Stimulated activated CD8-positive, alpha-beta memory T cell treated with anti-CD3 and anti-CD28 coated beads, Interleukin-7, amount 100 ng/mL, for 4 hours (primary cell): ENCODE data around the gene WFIKKN1.
A peak's percentile ranks its signal among the peaks of the same experiment; 100 is the strongest.

Experiments used
- DNase-seq, 2 donors: peaks; one replicate each; pipeline ENCODE4 v3.0.0-alpha.2; 2020; ENCODE audit warnings: low read depth in 2 of 2

The WFIKKN1 gene

DNA sequence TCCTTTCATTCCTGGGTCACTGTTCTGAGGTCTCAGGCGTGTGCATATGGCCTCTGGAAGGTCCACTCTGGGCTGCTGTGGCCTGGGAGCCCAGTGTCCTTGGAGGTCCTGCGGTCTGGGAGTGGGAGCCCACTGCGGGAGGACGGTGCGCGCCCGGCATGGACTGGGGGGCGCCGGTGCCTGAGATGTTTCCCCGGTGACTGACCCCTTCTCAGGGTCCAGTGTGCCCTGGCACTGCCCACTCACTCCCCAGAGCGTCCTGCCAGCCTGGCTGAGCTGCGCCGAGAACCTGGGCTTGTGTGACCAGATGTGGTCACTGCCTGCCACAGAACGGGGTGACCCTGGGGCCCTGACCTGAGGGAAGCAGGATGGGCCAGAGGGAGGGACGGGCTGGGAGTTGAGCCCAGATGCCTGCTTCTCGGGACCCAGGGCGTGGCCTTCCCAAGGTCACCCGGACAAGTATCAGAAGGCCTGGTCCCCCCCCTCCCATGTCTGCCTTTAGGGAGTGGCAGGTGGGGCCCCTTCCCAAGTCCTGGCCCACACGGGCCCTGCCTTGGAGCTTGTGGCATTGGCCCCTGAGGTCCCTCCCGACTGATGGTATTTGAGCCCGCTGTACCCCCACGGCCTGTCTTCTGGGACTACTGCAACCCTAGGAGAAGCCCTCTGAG lies 43.6 kb downstream of the WFIKKN1 start:
- DNase-seq = no peak

DNA sequence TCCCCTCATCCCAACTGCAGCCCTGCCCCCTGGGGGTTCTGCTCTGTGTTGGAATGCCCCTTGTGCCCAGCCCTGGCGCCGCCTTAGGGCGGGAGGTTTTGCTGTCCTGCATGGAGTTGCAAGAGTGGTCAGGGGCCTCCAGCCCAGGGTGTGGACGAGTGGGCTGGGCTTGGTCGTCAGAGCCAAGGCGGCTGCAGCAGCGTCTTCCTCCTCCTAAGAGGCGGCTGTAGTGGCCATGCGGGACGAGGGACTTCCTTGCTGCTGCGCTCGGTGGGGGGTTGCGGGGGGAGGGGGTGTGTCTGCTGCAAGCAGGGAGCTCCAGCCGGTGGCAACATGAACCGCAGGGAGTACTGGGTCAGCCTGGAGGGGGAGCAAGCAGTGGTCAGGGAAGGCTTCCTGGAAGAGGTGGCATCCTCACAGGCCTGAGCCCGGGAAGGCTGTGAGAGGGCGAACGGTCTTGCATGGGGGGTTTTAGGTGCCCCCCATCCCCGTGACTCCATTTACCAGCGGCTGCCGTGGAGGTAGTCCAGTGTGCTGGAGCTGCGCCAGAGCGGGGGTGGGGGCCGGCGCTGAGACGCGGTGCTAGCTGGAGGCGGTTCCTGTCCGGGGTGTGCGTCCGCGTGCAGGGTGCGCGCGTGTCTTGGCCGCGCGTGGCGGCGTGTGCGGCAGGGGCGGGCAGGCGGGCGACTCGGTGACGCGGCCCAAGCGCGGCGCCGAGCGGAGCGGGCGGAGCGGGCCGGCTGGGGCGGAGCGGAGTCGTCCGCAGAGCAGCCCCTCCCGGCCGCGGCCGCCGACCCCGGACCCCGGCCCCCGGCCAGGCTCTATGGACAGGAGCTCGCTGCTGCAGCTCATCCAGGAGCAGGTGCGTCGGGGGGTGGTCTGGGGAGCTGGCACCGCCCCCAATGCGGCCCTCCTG lies 44.4 kb downstream of the WFIKKN1 start, which contains the start of gene RHBDL1:
Gene RHBDL1 (plus strand): TSS at position 704 of the 916 bp plus-strand sequence. CDS start 120 bp downstream, at position 824.
- no peak for DNase-seq

DNA sequence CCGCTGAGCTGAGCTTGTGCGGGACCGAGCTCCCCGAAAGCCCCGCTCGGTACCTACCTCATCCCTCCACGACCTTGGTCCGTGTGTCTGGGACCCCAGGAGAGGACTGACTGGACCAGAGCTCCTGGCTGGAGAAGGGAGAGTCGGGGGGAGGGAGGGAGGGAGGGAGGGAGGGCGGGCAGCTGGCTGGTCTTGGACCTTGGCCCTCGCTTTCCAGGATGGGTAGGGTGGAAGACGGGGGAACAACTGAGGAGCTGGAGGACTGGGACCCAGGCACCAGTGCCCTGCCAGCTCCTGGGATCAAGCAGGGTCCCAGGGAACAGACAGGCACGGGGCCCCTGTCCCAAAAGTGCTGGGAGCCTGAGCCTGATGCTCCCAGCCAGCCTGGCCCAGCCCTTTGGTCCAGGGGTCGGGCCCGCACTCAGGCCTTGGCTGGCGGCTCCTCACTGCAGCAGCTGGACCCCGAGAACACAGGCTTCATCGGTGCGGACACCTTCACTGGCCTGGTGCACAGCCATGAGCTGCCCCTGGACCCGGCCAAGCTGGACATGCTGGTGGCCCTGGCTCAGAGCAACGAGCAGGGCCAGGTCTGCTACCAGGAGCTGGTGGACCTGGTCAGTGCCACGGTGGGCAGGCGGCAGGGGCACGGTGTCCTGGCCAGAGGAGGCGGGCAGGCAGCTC lies 45.2 kb downstream of the WFIKKN1 start:
- DNase-seq = no peak

DNA sequence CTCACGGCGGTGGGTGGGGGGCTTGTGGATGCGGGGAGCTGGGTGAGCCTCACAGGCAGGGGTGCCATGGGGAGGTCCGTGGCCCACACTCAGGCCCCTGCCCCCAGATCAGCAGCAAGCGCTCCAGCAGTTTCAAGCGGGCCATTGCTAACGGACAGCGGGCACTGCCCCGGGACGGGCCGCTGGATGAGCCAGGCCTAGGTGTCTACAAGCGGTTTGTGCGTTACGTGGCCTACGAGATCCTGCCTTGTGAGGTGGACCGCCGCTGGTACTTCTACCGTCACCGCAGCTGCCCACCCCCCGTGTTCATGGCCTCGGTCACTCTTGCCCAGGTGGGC lies 45.7 kb downstream of the WFIKKN1 start:
- DNase-seq = no peak

DNA sequence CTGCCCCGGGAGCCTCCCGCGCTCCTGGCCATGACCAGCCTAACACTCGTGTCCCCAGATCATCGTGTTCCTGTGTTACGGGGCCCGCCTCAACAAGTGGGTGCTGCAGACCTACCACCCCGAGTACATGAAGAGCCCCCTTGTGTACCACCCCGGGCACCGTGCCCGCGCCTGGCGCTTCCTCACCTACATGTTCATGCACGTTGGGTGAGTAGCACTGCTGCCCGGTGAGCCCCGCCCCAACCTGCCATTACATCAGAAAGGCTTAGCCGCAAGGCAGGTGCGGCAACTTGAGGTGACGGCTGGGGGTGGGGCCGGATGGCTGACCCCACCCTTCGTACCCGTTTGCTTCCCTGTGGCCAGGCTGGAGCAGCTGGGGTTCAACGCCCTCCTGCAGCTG lies 46.1 kb downstream of the WFIKKN1 start:
- DNase-seq = no peak

DNA sequence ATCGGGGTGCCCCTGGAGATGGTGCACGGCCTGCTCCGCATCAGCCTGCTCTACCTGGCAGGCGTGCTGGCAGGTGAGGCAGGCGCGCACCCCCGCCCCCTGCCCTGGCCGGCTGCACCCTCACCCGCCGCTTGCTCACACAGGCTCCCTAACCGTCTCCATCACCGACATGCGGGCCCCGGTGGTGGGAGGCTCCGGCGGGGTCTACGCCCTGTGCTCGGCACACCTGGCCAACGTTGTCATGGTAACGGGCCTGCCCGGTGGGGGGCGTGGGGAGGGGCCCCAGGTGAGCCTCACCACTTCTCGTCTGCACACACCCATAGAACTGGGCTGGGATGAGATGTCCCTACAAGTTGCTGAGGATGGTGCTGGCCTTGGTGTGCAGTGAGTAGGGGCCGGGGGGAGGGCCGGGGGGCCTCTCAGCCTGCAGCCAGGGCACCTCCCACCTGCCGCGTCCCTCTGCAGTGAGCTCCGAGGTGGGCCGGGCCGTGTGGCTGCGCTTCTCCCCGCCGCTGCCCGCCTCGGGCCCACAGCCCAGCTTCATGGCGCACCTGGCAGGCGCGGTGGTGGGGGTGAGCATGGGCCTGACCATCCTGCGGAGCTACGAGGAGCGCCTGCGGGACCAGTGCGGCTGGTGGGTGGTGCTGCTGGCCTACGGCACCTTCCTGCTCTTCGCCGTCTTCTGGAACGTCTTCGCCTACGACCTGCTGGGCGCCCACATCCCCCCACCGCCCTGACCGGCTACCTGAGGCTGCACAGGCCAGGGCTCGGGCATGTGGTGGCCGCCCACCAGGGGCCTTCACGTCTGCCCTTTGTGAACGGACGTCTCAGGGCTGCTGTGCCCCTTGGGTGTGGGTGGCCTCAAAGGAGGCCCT lies 46.8 kb downstream of the WFIKKN1 start:
- no peak for DNase-seq

DNA sequence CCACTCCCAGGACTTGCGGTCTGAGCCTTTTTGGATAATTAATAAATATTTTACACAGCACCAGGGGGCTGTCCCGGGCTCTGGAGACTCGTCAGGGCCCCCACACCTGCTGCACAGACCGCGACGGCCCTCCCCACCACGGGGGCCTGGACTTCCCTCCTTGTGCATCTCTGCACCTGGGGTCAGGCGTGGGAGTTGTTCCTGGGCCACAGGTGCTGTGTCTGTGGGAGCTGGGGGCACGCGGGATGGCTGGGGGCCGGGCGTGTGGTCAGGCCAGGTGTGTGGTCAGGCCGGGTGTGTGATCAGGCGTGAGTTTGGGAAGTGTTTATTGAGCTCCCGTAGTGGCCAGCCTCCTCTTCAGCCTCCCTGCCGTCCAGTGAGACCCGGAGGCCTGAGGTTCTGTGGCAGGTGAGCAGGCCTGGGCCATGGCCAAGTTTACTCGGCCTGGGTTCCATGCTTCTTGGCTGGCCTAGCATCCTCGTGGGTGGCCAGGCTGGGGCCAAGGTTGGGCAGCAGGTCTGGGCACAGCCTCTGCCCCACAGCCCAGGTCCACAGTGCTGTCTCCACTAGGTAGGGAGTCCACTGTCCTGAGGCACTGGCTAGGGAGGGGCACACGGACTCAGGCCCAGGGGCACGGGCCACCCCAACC lies 47.5 kb downstream of the WFIKKN1 start:
- no peak for DNase-seq

DNA sequence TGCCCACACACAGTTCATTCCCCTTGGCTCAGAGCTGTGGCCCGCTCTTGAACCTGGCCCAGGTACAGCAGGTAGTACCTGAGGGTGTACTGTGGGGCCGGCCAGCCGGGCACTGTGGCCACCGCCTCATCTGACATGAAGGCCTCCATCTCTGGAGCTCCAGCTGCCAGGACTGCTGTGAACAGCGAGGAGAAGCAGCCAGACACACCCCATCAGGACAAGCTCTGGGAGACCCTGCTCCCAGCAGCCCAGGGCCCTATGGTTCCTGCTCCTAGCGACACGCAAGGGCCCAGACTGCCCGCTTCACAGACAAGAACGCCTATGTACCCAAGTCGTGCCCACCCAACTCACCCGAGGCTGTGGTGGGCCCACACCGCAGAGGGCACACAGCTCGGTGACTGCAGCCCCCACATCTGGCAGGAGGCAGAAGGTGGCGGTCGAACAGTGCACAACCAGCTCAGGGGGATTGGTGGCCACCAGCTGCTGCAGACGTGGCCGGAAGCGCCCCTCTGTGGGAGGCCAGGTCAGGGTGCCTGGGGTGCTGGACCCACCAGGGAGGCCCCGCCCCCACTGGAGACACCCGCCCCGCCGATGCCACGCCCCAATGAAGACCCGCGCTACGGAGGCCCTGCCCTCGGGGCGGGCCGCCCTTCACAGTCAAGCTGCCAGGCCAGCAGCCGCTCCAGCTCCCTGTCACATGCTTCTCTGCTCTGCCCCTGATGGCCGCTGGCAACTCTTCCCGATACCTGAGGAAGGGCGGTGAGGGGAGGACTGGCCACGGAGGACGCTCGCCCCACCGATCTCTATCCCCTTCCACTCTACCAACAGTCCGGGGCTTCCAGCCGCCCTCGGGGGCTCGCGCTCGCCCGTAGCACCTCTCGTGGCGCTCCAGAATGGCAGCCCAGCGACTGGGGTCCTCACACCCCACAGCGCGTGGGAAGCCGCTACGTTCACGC lies 48.4 kb downstream of the WFIKKN1 start:
- peak in 1 of 2 donors; percentile 43 for DNase-seq

DNA sequence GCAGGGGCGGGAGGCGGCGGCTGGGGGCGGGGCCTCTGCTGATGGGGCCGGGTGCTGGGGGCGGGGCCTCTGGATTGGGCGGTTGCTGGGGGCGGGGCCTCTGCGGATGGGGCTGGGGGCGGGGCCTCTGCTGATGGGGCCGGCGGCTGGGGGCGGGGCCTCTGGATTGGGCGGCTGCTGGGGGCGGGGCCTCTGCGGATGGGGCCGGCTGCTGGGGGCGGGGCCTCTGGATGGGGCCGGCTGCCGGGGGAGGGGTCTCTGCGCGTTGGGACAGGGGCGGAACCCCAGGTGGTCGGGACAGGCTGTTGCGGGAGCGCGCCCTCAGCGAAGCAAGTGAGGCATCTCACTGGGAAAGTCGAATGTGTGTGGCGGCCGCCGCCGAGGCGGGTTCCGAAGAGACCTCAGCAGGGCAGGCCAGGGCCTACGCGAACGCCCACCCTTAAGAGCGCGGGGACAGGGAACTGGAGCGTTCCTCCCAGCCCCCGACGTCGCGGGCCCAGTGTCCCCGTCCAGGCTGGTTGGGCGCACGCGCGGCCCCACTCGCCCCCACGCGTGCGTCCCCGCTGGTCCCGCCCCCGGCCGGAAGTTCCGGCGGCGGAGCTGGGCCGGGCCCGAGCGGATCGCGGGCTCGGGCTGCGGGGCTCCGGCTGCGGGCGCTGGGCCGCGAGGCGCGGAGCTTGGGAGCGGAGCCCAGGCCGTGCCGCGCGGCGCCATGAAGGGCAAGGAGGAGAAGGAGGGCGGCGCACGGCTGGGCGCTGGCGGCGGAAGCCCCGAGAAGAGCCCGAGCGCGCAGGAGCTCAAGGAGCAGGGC lies 49.2 kb downstream of the WFIKKN1 start, which contains the start of gene STUB1:
Gene STUB1 (plus strand): TSS at position 597 of the 811 bp plus-strand sequence. CDS start 116 bp downstream, at position 713.
- DNase-seq = peak; percentile 74 to 85

DNA sequence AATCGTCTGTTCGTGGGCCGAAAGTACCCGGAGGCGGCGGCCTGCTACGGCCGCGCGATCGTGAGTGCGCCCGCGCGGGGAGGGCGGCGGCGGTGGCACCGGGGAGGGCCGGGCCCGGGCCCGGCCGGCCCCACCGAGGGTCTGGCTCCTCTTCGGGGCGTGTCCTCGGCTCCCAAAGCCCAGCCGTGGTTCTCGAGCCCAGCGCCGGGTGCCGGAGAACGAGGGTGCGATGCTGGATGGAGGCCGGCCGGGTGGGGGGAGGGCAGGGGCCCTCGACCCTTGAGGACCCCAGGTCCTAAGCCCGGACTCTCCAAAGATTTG lies 49.8 kb downstream of the WFIKKN1 start:
- DNase-seq = no peak

DNA sequence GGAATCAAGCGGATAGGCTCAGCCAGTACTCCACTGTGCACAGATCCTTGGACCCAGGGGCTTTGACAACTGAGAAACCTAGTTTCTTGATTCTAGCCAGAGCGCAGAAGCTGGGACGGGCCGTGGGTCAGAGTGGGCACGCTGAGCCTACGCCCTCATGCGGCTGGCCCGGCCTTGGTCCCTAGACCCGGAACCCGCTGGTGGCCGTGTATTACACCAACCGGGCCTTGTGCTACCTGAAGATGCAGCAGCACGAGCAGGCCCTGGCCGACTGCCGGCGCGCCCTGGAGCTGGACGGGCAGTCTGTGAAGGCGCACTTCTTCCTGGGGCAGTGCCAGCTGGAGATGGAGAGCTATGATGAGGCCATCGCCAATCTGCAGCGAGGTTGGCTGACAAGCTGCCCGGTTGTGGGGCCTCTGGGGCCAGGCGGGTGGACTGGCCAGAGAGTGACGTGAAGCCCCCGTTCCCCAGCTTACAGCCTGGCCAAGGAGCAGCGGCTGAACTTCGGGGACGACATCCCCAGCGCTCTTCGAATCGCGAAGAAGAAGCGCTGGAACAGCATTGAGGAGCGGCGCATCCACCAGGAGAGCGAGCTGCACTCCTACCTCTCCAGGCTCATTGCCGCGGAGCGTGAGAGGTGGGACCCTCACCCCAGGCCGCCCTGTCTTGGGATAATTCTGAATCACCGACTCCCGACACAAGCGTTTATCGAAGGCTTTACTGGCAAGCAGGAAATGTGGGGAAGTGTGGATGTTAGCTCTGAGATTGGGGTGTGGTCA lies 50.4 kb downstream of the WFIKKN1 start:
- no peak for DNase-seq

DNA sequence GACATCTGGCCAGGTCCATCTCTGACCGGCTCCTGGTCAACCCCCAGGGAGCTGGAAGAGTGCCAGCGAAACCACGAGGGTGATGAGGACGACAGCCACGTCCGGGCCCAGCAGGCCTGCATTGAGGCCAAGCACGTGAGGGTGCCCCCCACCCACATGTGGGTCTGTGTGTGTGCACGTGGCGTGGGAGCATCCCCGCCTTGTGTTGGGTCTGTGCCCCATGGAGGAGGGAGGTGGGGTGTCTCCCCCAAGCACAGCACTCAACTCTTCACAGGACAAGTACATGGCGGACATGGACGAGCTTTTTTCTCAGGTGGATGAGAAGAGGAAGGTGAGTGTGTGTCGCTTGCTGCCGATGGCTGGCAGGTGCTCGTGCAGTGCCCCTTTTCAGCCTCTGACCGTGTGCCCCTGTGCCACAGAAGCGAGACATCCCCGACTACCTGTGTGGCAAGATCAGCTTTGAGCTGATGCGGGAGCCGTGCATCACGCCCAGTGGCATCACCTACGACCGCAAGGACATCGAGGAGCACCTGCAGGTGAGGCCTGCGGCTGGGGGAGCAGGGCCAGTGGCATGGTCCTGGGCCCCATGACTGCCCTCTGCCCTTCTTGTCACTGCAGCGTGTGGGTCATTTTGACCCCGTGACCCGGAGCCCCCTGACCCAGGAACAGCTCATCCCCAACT lies 51.1 kb downstream of the WFIKKN1 start:
- no peak for DNase-seq

DNA sequence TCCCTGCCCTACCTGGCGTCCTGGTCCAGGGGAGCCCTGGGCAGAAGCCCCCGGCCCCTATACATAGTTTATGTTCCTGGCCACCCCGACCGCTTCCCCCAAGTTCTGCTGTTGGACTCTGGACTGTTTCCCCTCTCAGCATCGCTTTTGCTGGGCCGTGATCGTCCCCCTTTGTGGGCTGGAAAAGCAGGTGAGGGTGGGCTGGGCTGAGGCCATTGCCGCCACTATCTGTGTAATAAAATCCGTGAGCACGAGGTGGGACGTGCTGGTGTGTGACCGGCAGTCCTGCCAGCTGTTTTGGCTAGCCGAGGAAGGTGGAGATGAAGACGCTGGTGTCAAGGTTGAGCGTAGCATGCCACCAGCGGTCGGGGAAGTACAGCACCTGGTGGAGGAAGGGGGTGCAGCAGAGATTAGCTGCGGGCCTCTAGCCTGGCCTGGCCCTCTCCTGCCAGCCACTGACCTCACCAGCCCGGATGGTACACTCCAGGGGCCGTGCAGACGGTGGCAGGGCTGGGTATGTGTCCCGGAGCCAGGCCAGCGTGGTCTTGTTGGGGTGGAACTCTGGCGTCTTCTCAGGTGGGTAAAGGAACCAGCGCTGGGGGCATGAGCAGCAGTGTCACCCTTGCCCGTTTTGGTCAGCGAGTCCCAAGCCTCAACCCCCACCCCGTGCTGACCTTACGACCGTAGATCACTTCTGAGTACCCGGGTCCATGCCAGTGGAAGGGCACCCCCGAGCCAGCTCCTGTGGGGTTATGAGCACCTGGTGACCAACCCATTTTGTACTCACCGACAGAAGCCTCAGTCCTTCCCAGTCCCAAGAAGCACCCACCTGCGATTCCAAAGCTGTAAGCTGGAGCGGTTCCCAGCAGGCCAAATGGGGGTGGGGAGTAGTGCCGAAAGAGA lies 52.0 kb downstream of the WFIKKN1 start:
- DNase-seq = no peak

DNA sequence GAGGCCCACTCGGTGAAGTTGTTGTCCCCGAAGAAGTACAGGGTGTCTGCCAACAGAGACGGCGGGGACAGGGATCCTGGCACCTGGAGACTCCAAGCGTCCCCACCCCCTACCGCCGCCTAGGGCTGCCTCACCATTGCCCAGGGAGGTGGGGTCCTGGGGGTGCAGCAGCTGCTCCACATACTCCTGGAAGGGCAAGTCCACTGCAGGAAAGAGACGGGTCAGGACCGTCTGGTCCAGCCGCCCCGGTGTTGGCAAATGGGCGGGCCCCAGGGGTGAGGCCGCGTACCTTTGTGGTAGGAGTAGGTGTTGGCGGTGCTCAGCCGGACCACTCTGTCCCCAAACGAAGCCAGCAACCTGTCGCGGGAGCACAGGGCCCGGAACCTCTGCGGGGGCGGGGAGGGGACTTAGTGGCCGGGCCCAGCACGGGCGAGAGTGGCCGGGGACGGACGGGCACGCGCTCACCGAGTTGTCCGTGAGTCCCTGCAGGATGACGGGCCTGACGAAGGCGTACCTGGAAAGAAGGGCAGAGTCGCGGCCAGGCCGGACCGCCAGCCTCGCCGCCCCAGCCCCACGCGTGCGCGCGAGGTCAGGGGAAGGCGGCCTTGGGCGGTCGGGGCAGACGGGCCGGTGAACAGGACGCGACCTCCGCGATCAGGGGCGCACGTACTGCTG lies 52.7 kb downstream of the WFIKKN1 start:
- DNase-seq = no peak
